GM11168 (cell line): Measurements from ENCODE around the gene PHACTR1.
"Not testable (repeated sequence)": the region's sequence is repeated elsewhere in the genome, so short reads cannot be mapped to it uniquely, and the experiment has no call there.

Source experiments
- in situ Hi-C: fragments of 300-500 bp; cut with MboI; formaldehyde crosslinking; loops from one replicate; pipeline ENCODE4 v1.12.0; 2022; ENCODE audit warnings: low sequenced_read_pairs; ENCODE audit not compliant: unreplicated experiment

Gene PHACTR1

DNA sequence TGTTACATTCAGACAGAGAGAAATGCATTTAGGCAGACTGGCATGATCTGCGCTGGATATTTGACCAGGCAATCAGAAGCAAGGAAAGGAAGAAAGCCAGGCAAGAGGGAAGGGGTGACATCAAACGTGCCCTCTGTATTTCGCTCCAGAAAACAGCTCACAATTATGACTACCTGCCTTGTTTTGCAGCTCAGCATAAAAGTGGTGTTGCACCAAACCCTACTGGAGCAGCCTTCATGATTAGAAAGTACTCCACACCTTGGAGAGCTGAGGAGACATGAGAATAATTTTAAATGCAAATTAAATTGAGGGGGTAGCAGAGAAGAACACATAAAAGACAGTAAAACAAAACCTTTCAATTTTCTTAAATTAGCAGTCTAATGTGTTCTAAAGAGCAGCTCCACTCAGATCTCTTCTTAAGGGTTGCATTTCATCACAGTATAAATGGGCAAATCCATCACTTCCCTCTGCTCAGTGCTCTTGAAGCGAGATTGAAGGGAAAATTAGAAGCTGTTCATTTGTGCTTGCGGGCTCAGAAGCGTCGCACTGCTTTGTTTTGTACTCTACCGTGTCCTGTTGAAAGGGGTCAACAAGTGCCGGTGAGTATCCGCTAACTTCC, at the start of gene PHACTR1:
PHACTR1 (plus strand) TSS at position 470 of the 619 bp plus-strand sequence.
- in situ Hi-C loops: no loop called here

DNA sequence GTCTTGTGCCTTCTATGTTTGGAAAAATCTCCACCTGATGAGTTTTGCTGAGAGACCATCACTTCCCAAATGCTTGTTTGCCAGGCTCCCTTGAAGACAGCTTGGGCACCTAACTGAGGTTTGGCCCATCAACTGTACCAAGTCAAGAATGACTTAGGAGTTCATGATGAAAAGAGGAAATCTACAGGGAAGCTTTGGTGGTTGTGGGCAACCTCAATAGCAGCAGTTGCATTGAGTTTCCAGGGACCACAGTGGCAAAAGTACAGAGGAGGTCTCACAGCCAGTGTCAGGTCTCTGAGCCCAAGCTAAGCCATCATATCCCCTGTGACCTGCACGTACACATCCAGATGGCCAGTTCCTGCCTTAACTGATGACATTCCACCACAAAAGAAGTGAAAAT, 49.7 kb upstream of the PHACTR1 start:
- in situ Hi-C loops: no loop called here

DNA sequence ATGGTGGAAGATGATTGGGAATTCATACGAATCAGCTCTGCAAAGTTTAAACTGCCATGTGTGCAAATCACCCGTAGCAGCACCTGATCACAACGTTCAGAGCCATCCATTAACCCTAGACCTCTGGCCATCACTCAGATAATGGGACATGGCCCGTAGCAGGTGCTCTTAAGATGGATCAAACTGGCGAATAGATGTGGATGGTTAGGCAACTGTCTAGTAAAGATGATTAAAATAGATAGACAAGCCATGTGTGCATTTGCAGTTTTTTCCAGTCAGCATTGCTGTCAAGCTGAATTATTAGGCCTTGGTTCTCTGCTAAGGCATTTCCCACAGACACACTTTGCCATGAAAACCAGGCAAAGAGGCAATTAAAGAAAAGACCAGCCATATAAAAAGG, 40.6 kb upstream of the PHACTR1 start:
- in situ Hi-C loops: no loop called here

DNA sequence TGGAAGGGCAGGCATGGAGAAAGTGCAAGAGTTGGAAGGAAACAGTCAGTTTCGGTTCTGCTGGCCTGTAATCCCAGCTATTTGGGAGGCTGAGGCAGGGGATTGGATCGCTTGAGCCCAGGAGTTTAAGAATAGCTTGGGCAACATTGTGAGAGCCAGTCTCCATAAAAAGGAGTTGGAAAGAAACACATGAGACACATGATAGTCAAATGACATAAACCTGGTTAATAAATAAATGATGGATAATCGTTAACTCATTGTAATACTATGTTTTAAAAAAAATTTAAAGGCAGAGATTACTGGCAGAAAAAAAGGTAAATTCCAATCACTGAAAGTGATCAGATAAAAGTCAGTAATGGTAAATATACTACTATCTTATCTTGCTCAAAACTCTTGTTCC, 37.2 kb upstream of the PHACTR1 start:
- in situ Hi-C loops: no loop called here

GRCh38 chr6:12693122-12693521, 23.4 kb upstream of the PHACTR1 start:
- in situ Hi-C loops: no loop called here

DNA sequence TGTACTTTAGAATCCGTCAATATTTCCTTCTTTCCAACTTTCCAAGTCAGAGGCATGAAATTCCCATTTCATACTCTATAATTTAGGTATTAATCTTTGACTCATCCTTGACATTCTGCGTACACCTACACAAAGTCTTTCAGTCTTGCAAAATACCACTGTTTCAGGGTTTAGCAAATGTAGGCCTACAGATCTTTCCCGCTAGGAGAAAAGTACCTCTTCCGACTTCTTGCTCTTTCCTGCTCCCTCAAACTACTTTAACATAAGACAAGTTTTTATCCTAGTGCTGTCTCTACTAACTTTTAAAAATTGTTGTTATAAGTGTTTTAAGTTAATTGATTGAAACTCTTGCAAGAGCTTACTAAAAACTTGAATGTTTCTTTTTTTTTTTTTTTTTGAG, 18.3 kb upstream of the PHACTR1 start:
- in situ Hi-C loops: no loop called here

DNA sequence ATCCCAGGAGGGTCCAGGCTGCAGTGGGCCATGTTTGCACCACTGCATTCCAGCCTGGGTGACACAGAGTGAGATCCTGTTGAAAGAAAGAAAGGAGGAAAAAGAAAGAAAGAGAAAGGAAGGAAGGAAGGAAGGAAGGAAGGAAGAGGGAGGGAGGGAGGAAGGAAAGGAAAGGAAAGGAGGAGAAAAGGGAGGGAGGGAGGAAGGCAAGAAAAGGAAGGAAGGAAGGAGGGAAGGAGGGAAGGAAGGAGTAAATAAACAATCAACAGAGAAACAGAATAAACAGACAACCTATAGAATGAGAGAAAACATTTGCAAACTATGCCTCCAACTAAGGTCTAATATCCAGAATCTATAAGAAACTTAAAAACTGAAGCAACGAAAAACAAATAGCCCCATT, 11.6 kb upstream of the PHACTR1 start:
- in situ Hi-C loops: no loop called here

GRCh38 chr6:12709116-12709515, 7.5 kb upstream of the PHACTR1 start:
- in situ Hi-C loops: no loop called here

DNA sequence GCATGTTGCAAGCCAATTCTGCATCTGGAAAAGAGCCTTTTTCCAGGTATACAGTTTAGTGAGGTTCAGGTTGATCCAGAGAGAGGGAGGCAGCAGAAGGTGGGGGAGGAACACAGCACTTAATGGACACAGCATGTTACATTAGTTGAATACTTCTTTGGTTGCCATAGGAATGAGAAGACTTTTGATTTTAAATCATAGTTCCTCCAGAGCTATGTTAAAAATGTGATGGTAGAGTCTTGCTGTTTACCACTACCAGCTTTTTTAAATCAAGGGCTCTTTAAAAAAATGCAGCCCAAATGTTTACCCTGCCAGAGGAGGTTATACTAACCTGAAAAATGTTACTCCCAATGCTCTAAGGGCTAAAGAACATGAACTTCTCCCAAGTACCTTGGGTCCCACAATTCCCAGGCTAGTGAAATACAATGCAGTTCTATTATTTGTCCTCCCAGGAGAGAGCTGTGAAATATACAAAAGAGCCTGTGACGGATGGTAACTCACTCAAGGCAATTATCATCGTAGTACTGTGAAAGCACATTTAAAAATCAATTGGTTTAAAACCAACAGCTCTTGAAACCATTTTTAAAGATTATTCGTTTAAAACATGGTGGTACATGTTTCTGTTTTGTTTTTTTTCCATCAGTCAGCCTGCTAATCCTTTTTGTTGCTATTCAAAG, 6.9 kb upstream of the PHACTR1 start:
- in situ Hi-C loops: no loop called here

DNA sequence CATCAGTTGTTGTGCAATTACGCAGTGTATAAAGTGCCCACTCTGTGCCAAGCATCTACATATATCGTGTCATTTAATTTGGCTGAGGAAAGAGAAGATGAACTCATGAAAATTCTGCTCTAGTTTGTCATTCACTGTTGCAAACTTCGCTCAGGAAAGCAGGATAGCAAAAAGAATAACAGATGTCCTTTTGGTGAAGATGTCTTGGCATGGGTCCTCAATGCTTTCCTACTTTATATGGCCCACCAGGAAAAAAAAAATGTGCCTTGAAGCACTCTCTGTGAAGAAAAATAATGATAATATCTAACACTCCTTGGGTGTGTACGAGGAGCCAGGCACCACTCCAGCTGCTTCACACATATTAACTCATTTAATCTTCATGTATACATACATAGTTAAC, 5.6 kb upstream of the PHACTR1 start:
- in situ Hi-C loops: no loop called here

DNA sequence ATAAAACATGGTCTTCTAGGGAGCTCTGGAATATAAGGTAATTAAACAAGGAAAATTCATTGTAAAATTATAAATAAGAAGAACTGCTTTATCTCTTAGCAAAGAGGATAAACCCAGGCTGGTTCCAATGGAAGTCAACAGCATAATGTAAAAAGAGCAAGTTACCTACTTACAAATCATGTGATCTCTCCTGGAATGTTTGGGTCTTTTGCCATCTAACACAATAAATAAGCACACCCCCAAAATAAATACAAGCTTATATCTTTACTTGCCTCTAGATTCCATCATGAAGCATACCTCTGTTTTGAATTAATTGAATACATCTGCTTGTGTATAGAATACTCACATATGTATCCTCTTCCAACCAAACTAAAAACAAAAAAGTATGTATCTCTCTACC, 2.5 kb upstream of the PHACTR1 start:
- in situ Hi-C loops: no loop called here

- in situ Hi-C loops: no loop called here
These were observed 1.1 kb upstream of the PHACTR1 start for GRCh38 chr6:12715437-12715836.

- in situ Hi-C loops: no loop called here
These were observed 789 bp downstream of the PHACTR1 start for GRCh38 chr6:12717356-12717755.

DNA sequence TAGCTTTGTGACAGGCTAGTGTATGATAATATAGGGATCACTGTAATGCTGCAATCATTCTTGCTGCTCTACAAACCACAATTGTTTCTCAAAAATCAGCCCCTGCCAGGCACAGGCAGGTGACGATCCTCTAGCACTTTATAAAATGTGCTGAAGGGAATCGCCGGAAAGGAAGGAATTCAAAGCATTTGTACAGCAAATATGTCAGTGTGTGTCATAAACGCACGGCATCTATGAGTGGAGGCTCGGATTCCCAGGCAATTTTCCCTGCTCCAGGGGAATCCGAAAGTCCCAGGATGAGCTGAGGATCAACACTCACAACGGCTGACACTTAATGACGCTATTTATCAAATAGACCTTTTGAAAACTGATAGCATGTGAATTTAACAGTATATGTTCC, 1.4 kb downstream of the PHACTR1 start:
- in situ Hi-C loops: no loop called here

DNA sequence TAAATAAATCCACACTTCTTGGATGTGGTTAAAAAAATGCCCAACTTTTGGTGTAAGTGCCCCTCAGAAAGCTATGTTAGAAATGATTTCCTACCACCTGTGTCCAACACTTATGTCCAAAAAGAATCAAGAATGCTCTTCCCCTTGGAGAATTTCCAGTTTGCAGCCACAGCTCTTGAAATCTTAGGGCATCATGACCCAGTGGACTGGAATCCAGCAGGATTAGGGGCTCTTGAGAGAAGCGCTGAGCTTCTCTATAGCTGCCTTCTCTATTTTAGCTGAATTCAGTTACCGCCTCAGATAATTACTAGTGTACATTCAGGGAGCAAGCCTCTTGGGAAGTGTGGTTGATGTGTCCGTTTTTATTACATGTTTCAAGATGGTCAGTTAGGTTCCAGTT, 2.5 kb downstream of the PHACTR1 start:
- in situ Hi-C loops: no loop called here

- in situ Hi-C loops: no loop called here
These were observed 3.7 kb downstream of the PHACTR1 start for GRCh38 chr6:12720310-12720709.

DNA sequence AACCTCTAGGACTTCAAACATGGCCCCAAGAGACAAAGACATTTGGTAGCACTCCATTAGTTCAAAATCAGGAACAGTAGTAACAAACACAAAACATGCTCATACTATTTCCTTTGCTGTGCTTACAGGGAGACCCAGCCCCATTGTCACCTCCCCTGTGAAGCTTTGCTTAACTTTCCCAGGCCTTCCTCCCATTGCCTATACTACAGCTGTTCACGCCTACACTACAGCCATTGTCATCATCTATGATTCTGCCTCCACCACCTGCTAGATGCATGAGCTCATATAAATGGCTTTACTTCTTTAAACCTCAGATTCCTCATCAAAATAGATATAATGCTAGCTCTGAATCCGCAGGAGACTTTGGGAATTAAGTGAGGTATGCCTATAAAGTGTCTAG, 8.7 kb downstream of the PHACTR1 start:
- in situ Hi-C loops: no loop called here

DNA sequence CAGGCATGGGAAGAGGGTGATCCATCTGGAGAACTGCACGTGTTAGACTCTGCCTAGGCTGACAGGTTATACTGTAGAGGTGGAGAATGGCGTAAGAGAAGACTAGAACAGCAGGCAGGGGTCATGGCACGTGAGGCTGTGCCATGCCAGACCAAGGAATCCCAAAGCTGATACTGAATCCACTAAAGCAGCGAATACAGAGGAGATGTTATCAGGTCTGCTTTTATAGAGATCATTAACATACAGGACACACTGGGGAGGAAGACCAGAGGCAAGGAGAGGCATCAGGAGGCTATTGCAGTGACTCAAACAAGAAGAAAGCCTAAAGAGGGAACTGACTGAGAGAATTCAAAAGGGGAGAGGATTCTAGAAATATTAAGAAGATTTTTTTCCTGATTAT, 12.9 kb downstream of the PHACTR1 start:
- in situ Hi-C loops: no loop called here

- in situ Hi-C loops: not testable (repeated sequence)
These were observed 14.2 kb downstream of the PHACTR1 start for GRCh38 chr6:12730809-12731208.

GRCh38 chr6:12733876-12734275, 17.3 kb downstream of the PHACTR1 start:
- in situ Hi-C loops: no loop called here

DNA sequence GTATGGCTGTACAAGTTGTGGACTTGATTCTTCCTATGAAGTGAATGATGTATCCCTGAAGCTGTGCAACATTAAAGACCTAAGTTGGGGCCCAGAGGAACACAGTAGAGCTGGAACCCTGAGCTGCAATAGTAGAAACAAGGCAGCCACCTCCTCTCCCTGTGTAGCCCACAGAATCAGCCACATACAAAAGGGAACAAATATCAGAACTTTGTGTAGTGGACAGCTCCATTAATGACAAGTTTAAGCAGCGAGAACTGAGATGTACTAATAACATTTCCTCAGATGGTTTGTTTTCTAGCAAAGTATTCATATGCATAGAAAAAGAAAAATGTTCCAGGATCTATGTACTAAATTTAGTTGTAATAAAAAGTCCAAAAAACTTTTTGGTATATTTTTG, 19.2 kb downstream of the PHACTR1 start:
- in situ Hi-C loops: no loop called here

DNA sequence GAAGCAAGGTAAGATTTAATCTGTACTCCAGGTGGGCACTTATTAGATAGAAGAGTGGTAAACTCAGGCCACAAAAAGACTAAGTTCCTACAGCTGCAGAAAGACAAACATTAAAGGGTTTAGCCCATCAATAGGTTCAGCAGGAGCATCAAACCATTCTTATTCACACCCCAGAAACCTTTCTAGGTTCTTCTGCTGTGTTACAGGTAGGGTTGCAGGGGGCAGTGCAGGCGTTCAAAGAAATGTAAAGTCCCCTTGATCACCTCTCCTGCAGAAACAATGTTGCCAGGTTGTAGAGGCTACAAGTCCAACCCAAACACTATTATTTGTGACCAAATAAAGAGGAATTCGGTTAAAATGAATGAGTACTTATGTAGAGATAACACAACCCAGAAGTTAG, 31.8 kb downstream of the PHACTR1 start:
- in situ Hi-C loops: no loop called here
